DND-41 (cell line): ENCODE data around the gene KCNC4.

Experiments used
- ATAC-seq: fragments of 200-7000 bp; cut with Tn5 transposase; 3 replicates; pipeline ENCODE4 v1.9.1; 2021; ENCODE audit warnings: low read depth; ENCODE audit not compliant: insufficient read depth
- DNase-seq: peaks from one replicate; pipeline ENCODE4 v3.0.0-alpha.2; 2020
- H2AFZ ChIP-seq: 2 replicates; pipeline ENCODE4 v1.6.0; 2012; ENCODE audit warnings: low read depth, low read length
- H3K27ac ChIP-seq: 2 replicates; pipeline ENCODE4 v1.5.1; 2012; ENCODE audit warnings: low read length, inconsistent platforms
- H3K27me3 ChIP-seq: fragments of 200-600 bp; sonication (generic); 2 replicates; pipeline ENCODE4 v1.6.0; 2012; ENCODE audit warnings: low read length, mild to moderate bottlenecking, inconsistent platforms; ENCODE audit not compliant: insufficient read depth, poor library complexity
- H3K36me3 ChIP-seq: 2 replicates; pipeline ENCODE4 v1.5.1; 2012; ENCODE audit warnings: low read length, inconsistent platforms; ENCODE audit not compliant: insufficient read depth
- H3K4me1 ChIP-seq: 2 replicates; pipeline ENCODE4 v1.5.1; 2012; ENCODE audit warnings: mild to moderate bottlenecking, low read length; ENCODE audit not compliant: insufficient read depth
- H3K4me2 ChIP-seq: 2 replicates; pipeline ENCODE4 v1.6.0; 2012; ENCODE audit warnings: mild to moderate bottlenecking, moderate library complexity, low read length, inconsistent platforms; ENCODE audit not compliant: insufficient read depth
- H3K4me3 ChIP-seq, 2 experiments: fragments of 200-600 bp in 1 of 2; shearing (Covaris generic) in 1 of 2; 2 replicates each; pipeline ENCODE4 v1.5.1; 2012 to 2016; ENCODE audit warnings: inconsistent platforms in 2 of 2, low read length in 2 of 2, mild to moderate bottlenecking in 2 of 2, low read depth in 1 of 2, moderate library complexity in 1 of 2
- H3K79me2 ChIP-seq: 2 replicates; pipeline ENCODE4 v1.6.0; 2012; ENCODE audit warnings: low read length, inconsistent platforms; ENCODE audit not compliant: insufficient read depth
- H3K9ac ChIP-seq: 2 replicates; pipeline ENCODE4 v1.6.0; 2012; ENCODE audit warnings: low read depth, mild to moderate bottlenecking, inconsistent platforms, low read length, moderate library complexity
- H3K9me3 ChIP-seq: 2 replicates; pipeline ENCODE4 v1.5.1; 2012; ENCODE audit warnings: low read length, moderate library complexity, mild to moderate bottlenecking, inconsistent platforms; ENCODE audit not compliant: insufficient read depth, severe bottlenecking
- H4K20me1 ChIP-seq: 2 replicates; pipeline ENCODE4 v1.6.0; 2012; ENCODE audit warnings: low read length; ENCODE audit not compliant: insufficient read depth
- EZH2 ChIP-seq: IDR thresholded peaks from 3 replicates; pipeline ENCODE4 v1.6.1; 2012; ENCODE audit warnings: borderline replicate concordance, low read depth, mild to moderate bottlenecking, moderate library complexity, low read length, inconsistent platforms; ENCODE audit not compliant: severe bottlenecking
- TF ChIP-seq, protein P1 (sequence below): IDR thresholded peaks from 2 replicates; pipeline ENCODE4 v1.5.1; 2012; ENCODE audit warnings: borderline replicate concordance, low read length, moderate library complexity, mild to moderate bottlenecking; ENCODE audit not compliant: poor library complexity, severe bottlenecking; ENCODE audit errors: extremely low read depth

KCNC4 gene

DNA sequence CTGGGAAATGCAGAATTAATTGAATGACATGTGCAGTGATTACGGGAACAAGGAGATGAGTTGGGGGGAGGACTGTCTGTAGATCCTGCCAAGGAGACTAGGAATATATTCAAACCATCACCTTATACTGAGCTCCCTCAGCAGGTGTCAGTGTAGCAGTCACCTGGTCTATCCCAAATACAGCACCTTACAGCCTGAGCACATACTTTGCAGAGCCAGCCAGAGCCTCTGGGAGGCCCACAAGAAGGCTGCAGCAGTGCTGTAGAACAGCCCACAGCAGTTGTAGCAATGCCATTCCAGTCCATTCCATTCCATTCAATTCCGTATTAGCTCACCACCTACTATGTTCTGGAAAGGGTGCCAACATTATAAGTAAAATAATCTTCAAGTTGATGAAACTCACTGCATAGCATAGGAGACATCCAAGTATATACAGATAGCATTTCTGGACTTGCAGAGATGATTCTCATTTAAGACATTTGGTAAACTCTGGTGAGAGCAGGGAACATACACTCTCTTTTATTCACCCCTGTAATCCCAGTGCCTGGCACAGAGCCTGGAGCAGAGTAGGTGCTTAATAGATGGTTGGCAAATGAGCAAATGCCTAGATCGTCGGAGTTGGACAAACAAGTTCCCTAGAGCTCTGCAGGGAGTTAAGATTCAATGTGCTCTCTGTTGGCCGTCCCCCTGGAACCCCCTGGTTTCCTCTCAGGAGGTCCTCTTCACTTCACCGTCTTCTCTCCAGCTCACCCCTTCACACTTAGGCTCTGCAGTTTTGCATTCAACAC is 44.7 kb downstream of the KCNC4 start:
- H4K20me1 ChIP-seq, result no peaks in the 10 kb centered on the region; the same call in 1 of the 2 replicates
- H2AFZ ChIP-seq, result no peak overlapping the region
- no peak overlapping the region for H3K27ac ChIP-seq
- H3K4me1 ChIP-seq, result no peaks in the 10 kb centered on the region
- TF ChIP-seq, protein P1, sequence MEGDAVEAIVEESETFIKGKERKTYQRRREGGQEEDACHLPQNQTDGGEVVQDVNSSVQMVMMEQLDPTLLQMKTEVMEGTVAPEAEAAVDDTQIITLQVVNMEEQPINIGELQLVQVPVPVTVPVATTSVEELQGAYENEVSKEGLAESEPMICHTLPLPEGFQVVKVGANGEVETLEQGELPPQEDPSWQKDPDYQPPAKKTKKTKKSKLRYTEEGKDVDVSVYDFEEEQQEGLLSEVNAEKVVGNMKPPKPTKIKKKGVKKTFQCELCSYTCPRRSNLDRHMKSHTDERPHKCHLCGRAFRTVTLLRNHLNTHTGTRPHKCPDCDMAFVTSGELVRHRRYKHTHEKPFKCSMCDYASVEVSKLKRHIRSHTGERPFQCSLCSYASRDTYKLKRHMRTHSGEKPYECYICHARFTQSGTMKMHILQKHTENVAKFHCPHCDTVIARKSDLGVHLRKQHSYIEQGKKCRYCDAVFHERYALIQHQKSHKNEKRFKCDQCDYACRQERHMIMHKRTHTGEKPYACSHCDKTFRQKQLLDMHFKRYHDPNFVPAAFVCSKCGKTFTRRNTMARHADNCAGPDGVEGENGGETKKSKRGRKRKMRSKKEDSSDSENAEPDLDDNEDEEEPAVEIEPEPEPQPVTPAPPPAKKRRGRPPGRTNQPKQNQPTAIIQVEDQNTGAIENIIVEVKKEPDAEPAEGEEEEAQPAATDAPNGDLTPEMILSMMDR, result no peak
- no peak overlapping the region for H3K4me3 ChIP-seq
- H3K9me3 ChIP-seq, result no peaks in the 10 kb centered on the region
- no peak overlapping the region for H3K9ac ChIP-seq
- H3K4me2 ChIP-seq, result no peak overlapping the region
- no peaks in the 10 kb centered on the region for H3K36me3 ChIP-seq
- no peak for DNase-seq
- ATAC-seq, result no peak
- H3K27me3 ChIP-seq, result no peaks in the 10 kb centered on the region
- no peaks in the 10 kb centered on the region for H3K79me2 ChIP-seq

DNA sequence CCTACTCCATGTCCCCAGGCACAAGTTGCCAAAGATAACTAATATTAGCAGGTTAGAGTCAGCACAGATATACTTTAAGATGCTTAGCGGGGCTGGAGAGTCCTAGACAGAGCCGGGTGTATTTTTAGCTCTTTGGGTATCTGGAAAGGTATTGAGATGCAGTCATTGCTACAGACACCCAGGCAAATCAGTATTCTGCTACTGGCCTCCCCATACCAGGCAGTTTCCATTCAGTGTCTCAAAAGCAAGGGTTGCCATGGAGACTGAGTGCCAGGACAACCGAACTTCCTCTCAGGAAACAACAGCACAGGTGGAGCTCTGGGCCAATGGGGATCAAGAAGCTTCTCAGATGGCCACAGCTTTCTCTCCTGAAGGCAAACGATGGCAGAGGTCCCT is 45.3 kb downstream of the KCNC4 start:
- ATAC-seq (no peak), DNase-seq (no peak)
- no peaks in the 10 kb centered on the region for H3K36me3 ChIP-seq
- H4K20me1 ChIP-seq, result no peaks in the 10 kb centered on the region; the same call in 1 of the 2 replicates
- TF ChIP-seq EZH2, result no peak
- TF ChIP-seq, protein P1, result no peak
- no peak overlapping the region for H3K4me2 ChIP-seq
- H3K9me3 ChIP-seq, result no peaks in the 10 kb centered on the region
- H3K27me3 ChIP-seq, result no peaks in the 10 kb centered on the region
- H3K79me2 ChIP-seq, result no peaks in the 10 kb centered on the region
- no peak overlapping the region for H2AFZ ChIP-seq
- no peak overlapping the region for H3K27ac ChIP-seq
- H3K9ac ChIP-seq, result no peak overlapping the region
- no peak overlapping the region for H3K4me3 ChIP-seq
- H3K4me1 ChIP-seq, result no peaks in the 10 kb centered on the region

- Histone ChIP-seq H3K27ac (no peak overlapping the region), H2AFZ (no peak overlapping the region), H3K4me1 (no peaks in the 10 kb centered on the region), H4K20me1 (no peaks in the 10 kb centered on the region; the same call in 1 of the 2 replicates), H3K4me3 (no peak overlapping the region), H3K4me2 (no peak overlapping the region), H3K9me3 (no peaks in the 10 kb centered on the region), H3K27me3 (peaks cover 4% of the 10 kb centered on the region), H3K9ac (no peak overlapping the region), H3K79me2 (no peaks in the 10 kb centered on the region), H3K36me3 (no peaks in the 10 kb centered on the region)
- ATAC-seq (no peak), DNase-seq (no peak)
- TF ChIP-seq, protein P1, result no peak
- TF ChIP-seq EZH2, result no peak
These were observed 48.6 kb downstream of the KCNC4 start for GRCh38 chr1:110258734-110259133.
